EH (cell line): ENCODE data around the gene CMTM3.
"Not testable (repeated sequence)": the region's sequence is repeated elsewhere in the genome, so short reads cannot be mapped to it uniquely, and the experiment has no call there.

ENCODE experiments used
- DNase-seq: peaks from one replicate; pipeline ENCODE4 v3.0.0-alpha.2; 2015; ENCODE audit warnings: low read depth

Gene CMTM3

DNA sequence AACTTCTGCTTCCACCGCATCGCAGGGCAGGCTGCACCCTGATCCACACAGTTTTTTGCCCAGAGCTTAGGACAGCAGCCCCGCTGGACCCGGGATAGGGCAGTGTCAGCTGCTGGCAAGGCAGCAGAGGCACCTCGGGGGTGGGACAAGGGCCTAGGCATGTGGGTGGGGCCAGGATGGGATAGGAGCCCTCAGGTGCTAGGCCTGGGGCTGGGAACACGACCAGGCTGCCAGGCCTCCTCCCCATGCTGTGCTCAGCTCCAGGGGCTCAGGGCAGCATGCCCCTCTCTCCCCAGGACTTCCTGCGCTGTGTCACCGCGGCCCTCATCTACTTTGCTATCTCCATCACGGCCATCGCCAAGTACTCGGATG lies 4.6 kb downstream of the CMTM3 start:
- DNase-seq, result no peak

DNA sequence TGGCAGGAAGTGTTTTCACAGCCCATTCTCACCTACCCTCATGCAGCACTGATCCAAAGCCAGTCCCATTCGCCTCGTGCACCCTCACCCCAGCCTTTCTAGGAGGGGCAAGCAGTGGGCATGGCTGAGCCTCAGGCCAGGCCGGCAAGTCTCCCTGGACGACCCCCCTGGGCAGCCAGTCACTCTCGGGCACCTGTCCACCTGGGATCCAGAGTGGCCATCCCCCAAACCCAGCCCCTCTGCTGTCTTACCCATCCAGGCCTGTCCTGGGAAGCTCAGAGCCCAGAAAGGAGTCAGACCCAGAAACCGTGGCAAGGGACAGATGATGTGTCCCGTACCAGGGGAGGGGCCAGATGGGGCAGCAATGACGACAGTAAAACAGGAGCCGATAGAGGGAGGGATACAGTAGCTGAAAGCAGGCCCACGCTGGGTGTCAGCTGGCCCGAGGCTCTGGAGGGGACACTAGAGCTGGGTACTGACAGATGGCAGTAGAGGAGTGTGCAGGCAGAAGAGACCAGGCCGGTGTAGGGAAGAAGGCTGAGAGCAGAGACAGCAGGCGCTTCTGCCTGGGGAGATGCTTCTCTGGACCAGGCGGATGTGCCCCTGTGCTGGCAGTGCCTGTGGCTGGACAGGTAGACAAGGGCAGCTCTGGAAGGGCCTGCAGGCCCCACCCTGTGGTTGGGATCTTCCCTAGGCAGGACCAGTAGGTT lies 5.8 kb downstream of the CMTM3 start:
- no peak for DNase-seq

DNA sequence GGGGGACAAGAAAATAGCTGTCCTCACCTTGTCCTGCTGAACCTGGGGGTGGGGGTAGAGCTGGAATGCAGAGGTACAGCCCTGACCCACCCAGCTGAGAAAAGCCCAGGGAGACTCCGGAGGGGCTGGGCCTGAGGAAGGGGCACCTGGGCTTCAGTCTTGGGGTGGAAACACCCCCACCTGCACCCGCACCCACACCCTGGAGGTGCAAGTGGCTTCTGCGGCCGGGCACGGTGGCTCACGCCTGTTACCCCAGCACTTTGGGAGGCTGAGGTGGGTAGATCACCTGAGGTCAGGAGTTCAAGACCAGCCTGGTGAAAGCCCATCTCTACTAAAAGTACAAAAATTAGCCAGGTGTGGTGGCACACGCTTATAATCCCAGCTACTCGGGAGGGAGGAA lies 7.4 kb downstream of the CMTM3 start:
- DNase-seq, result not testable (repeated sequence)

DNA sequence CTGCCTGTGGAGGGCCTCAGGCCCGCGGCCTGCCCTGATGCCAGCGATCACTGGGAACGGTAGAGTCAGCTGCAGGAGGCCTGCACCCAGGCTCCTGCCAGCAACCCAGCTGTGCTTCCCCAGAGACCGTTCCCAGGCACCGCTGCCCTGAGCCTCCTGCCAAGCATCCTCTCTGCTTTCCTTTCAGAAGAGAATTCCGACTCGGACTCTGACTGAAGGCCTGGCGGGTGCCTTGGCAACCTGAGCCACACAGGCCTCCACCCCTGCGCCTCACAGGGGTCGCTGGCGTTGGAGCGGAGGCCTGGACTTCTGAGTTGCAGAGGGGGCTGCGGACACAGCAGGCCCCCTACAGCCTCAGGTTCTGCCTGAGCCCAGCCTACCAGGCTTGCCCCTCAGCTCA lies 7.9 kb downstream of the CMTM3 start:
- no peak for DNase-seq

DNA sequence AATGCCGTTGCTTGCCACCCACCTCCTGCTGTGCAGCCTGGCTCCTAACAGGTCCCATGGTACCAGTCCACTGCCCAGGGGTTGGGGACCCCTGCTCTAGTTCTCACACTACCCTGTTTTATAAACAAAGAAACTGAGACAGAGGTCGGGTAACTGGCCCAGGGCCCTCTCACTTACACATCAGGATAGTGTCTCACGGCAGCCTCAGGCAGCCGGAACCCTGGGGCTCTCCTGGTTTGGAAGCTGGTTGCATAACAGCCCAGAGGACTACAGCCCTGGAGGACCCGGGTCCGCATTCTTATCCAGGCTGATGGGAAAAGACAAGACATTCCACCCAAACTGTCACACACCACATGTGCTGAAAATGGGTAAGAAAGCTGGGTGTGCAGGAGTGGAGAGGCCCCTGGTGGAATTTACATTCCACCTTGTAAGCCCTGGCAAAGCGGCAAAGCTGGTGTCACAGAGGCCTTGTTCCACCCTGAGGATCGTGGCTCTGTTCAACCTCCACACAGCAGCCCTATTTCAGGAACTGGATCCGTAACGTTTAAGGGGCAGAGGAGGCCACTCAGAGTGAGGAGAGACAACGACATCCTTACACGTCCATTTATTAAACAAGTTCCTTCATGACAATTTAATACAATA lies 9.8 kb downstream of the CMTM3 start:
- peak; percentile 16 for DNase-seq

DNA sequence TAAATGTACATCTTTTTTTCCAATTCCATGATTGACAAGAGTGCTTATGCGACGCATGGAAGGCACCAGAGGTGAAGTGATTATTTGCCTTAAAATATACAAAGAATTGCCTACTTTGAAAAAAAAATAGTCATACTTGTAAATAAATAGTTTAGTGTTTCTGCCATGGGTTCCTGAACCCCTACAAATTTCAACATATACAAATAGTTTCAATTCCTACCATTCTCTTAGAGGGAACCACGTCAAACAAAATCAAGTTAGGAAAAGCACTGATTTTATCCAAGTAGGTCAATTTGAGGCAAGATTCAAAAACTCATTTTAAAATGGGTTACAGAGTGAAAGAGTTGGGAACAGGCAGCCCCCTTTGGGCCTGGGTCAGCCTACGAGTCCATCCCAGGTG lies 11.7 kb downstream of the CMTM3 start:
- DNase-seq, result no peak

DNA sequence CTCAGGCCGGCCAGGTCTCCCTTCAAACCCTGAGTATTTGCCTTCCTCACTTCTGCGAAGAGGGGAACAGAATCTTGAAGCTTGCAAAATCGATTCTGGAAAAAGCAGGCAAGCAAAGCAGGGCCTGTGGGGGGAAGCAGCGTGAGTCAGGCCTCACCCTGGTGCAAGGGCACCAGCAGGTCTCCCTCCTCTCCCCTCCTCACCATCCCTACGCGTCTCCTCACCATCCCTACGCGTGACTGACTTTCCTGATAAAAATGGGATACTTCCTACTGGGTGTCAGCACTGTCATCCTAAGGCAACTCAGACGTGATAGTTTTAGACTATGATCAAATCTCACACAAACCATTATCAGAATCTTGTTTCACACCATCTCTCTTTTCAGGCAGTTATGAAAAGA lies 12.1 kb downstream of the CMTM3 start:
- DNase-seq, result no peak

DNA sequence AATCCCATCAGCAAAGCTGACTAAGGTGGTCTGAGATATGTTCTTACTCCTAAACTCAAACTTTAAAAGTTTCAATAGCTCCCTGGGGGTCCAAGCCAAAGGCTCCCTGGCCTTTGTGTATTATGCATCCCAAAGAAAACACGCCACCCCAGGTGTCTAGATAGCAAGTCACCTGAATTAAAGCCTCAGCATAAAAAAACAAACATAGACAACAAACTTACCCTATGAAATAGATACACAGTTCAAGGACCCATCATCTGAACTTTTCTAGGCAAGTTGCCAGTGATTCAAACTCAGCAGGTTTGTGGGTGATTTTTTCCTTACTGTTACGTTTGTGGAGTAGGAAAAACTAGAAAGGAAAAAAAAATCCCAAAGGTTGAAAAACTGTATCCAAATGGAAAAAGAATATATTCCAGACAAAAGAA lies 12.5 kb downstream of the CMTM3 start:
- no peak for DNase-seq

DNA sequence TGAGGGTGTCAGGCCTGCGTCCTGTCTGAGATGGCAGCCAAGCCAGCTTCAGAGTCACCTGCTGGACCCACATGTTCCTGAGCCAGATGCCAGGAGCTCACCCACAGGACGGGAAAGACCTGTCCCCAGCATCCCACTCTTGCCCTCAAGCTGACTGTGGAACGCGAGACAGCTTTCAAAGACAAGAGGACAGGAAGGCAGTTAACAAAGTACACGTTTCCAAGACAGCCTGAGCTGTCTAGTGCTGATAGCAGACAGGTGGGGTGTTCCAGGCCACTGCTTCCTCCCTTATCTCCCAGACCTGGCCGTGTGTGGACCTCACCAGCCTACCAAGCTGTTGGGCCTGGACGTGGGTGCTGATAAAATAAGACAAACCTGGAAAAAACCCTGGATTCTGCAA lies 13.2 kb downstream of the CMTM3 start:
- no peak for DNase-seq

DNA sequence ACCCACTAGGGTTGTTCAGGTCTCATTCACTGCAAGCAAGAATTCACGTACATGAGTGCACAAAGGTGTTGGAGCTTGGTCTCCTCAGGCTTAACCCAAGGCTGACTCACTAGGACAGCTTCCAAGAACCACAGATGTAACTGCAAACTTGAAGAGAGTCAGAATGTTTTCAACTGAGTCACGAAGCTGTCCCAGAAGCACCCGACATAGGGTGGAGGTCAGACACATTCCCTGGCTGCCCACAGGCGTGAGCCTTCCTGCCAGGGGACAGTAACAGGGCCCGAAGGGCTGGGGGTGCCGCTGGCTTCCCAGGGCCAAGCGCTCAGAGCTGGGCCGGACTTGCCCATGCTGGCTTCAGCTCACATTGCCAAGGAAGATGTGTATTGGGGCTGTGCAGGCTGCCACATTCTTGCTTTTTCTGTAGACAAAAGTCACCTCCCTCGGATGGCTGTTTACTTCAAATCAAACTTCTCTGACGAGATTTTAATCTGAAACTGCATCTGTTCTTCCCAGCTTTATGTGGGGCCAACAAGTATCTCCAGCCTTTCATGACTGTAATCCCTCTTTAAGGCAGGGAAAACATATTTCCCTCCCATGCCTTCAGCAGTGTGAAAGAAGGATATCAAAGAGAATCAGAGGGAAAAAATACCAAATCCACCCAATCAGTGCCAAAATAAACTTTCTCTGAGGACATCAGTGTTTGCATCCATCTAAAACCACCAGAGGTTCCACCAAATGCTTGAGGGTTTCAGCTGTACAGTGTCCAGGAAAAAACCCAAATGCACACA lies 14.3 kb downstream of the CMTM3 start:
- peak; percentile 99 for DNase-seq

DNA sequence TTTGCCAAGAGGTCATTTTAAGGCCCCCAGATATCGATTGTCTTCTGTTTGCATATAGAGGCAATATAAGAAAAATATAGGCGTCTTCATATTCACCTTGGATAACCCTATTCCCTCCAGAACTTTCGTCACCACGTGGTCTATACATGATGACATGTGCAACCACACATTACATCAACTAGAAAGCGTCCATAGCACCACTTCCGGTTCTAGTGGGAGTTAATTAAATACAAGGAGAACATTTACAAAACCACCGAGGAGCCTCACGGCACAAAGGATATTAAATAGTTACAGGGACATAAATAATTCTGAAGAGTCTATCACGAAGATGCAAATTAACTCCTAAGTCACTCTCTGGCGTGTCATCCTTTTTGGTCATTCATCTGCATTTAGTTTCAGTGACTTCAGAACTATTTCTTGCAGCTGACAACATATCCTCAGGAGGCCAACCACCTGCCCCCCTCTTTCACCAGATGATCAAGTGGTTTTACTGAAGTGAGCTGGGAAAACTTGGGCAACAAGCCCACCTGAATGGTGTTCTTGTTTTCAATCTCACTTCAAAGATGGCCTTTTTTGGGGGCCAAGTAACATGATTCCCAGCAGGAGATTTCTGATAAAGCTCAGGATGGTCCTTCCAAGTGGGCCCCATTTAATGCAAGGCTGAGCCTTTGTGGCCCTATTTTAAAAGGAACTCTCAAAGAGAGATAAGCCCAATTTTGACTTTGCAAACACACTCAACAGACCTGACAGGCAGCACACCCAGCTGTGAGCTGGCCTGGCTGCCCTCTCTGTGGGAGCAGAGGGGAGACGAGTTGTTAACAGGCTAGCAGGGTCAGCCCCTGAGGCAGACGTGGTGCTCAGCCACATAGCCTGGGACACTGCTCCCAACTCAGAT lies 15.3 kb downstream of the CMTM3 start:
- DNase-seq, result peak; percentile 88

DNA sequence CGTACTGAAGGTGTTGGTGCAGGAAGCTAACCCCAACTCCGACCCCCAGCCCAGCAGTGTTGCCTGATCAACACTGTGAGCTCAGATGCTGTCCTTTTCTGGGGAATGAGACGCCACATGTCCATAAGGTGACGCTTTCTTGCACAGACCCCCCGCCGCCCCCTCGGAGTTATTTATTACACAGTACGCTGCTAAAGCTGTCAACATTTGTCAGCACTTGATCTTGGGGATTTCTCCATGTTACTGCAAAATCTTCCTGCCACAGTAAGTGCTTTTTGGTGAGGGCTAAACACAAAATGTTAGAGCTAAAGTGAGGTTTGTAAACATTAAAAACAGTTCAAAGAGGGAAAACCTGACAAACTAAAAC lies 15.9 kb downstream of the CMTM3 start:
- no peak for DNase-seq

DNA sequence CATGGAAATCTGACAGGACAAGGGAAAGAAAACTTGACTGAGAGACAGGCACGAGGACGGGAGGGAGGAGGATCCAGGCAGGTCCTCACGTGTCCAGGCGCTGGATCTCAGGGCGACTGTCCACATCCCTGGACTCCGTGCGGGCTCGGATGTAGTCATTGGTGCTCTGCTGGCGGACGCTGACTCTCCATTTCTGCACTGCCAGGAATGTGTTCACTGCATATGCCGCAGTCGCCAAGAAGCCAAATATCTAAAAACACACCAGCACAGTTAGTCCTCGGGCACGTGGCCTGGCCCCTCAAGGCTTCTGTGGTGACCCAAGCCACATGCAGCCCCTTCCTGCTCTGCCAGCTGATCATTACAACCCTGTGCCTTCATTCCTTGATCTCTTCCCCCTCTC lies 17.5 kb downstream of the CMTM3 start:
- no peak for DNase-seq

DNA sequence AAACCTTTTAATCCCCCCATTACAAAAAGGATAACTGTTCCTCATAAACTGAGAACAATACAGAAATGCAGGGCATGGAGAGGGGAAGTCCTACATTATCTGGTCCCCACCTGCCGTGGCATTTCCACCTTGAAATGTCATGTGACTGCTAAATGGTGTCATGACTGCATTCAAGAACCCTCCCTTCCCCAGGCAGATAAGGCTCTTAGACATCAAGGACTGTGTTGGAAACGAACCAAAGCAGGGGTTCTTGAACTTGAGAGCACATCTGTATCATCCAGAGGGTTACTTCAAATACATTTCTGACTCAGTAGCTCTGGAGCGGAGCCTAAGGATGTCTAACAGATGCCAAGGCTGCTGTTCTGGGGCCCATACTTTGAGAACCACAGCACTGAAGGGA lies 18.4 kb downstream of the CMTM3 start:
- DNase-seq, result no peak

DNA sequence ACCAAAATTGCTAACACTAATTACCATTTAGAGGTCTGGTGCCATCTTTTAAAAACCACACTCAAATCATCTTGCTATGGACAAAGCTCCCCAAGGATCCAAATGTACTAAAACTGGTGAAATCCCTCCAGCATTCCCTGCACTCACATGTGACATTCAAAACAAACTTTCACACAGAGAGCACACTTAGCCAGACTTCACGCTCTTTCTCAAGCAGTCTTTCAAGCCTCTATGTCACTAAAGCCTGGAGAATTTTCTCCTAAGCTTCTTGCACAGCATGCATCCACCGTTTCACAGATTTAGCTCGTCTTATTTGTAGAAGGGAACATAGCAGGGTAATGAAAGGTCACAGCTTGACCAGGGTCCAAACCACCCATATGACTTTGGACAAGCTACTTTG lies 19.3 kb downstream of the CMTM3 start:
- DNase-seq, result no peak

DNA sequence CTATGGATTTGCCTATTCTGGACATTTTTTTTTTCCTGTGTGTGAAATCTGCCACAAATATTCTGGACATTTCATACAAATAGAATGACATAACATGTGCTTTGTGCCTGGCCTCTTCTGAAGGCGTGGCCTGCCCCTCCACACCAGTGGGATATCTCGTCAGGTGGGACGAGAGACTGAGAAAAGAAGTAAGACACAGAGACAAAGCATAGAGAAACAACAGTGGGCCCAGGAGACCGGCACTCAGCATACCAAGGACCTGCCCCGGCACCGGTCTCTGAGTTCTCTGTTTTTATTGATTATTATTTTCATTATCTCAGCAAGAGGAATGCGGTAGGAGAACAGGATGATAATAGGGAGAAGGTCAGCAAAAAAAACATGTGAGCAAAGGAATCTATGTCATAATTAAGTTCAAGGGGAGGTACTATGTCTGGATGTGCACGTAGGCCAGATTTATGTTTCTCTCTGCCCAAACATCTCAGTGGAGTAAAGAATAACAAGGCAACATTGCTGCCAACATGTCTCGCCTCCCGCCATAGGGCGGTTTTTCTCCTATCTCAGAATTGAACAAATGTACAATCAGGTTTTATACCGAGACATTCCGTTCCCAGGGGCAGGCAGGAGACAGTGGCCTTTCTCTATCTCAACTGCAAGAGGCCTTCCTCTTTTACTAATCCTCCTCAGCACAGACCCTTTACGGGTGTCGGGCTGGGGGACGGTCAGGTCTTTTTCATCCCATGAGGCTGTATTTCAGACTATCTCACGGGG lies 23.3 kb downstream of the CMTM3 start:
- not testable (repeated sequence) for DNase-seq

DNA sequence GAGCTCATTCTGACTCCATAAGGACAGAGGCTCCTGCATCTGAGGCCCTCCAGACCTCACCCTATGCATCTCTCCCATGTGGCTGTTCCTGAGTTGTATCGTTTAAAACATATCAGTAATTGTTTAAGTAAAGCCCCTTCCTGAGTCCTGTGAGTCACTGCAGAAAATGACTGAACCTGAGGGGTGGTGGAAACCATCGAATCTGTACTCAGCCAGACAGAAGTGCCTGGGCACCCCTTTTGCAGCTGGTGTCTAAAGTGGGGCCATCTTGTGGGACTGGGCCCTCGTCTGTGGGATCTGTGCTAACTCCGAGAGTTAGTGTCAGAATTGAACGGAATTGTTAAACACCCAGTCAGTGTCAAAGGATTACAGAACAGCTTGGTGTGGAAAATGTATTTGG lies 25.4 kb downstream of the CMTM3 start:
- DNase-seq, result no peak

DNA sequence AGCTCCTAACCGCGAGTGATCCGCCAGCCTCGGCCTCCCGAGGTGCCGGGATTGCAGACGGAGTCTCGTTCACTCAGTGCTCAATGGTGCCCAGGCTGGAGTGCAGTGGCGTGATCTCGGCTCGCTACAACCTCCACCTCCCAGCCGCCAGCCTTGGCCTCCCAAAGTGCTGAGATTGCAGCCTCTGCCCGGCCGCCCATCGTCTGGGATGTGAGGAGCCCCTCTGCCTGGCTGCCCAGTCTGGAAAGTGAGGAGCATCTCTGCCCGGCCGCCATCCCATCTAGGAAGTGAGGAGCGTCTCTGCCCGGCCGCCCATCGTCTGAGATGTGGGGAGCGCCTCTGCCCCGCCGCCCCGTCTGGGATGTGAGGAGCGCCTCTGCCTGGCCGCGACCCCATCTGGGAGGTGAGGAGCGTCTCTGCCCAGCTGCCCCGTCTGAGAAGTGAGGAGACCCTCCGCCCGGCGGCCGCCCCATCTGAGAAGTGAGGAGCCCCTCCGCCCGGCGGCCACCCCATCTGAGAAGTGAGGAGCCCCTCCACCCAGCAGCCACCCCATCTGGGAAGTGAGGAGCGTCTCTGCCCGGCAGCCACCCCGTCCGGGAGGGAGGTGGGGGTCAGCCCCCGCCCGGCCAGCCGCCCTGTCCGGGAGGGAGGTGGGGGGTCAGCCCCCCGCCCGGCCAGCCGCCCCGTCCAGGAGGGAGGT lies 26.2 kb downstream of the CMTM3 start:
- not testable (repeated sequence) for DNase-seq

DNA sequence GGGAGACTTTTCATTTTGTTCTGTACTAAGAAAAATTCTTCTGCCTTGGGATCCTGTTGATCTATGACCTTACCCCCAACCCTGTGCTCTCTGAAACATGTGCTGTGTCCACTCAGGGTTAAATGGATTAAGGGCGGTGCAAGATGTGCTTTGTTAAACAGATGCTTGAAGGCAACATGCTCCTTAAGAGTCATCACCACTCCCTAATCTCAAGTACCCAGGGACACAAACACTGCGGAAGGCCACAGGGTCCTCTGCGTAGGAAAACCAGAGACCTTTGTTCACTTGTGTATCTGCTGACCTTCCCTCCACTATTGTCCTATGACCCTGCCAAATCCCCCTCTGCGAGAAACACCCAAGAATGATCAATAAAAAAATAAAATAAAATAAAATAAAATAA lies 27.1 kb downstream of the CMTM3 start:
- not testable (repeated sequence) for DNase-seq

DNA sequence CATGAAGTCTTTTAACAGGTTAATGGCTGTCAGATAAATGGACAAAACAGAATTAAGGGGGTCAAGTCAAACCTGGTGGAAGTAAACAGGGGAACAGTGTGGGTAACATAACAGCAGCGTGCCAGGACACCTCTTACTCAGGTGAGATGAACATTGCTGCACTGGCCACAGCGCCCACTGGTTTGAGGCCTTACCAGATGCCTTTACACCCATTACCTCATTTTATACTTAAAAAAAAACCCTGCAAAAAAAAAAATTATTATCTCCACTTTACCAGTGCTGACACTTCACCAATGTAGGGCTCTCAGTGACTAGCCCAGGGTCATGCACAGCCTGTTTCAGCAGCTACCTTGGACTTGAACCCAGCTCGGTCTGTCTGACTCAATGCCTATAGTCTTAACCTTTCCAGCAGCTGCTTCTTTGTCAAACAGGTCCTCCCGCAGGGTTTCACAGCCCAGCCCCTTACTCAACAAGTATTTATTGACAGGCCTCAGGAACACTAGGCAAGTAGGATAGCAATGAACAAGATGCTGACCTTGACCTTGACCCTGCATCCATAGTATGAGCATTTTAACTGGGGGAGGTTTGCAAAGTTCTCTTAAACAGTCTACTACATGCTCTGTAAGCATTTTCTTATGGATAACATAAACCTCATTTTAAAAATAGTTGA lies 30.2 kb downstream of the CMTM3 start:
- no peak for DNase-seq
